HCEC 1CT (cell line): ENCODE data around the gene BICD2.
A peak's percentile ranks its signal among the peaks of the same experiment; 100 is the strongest.

Experiments
- DNase-seq: peaks from one replicate; pipeline ENCODE4 v3.0.0-alpha.2; 2017

Gene BICD2

DNA sequence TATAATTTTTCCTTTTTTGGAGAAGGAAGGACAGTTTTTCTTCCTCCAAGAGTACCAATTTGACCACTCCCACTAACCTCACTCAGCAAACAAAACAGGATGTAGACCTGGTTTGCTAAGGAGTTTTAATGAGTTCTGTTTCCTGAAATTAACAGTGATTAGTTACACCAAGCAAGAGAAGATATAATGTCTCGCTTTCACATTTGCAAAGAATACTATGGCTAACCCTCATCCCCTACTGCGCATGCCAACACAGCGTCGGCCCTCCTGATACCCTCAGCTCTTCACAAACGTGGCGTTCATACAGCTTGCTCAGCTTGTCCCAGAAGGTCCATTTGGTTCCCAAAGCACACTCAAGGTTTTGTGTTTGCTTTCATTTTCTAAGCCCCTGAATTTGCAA, 52.8 kb downstream of the BICD2 start:
- no peak for DNase-seq

- DNase-seq = no peak
Observed at GRCh38 chr9:92711146-92711545, 53.5 kb downstream of the BICD2 start.

GRCh38 chr9:92710368-92710767, 54.3 kb downstream of the BICD2 start:
- no peak for DNase-seq

DNA sequence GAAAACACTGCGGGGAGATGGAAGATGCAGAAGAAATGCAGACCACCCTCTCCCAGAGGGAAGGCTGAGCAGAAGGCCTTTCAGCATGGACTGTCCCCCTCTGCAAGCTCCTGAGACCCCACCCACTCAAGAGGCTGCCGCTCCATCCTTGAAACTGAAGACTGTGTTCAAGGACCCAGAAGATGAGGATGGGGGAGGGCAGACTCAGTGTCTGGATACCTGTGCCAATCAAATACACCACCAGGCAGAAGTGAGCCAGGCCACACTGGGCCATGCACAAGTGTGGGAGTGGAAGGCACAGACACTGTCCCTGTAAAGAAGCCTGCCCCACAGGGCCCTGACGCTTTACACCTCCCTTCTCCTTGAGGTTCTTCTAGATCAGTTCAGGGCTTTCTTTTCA, 54.7 kb downstream of the BICD2 start:
- no peak for DNase-seq

DNA sequence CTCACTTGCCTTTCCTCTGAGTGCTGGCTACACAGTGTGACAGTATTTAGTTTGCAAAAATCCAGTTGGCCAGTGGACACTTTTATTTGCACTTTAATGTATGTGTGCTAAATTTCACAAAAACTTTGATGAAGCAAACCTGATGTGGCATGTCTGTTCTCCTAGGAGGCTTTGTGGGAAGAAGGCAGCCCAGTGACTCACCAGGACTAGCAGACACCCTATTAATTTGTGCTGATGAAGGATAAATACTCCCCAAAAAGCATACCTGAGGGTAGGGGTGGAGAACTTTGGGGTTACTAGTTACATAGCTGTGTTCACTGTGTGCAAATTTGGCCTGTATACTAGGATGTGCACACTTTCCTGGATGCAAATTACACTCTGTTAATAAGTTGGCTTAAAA, 55.4 kb downstream of the BICD2 start:
- no peak for DNase-seq

DNA sequence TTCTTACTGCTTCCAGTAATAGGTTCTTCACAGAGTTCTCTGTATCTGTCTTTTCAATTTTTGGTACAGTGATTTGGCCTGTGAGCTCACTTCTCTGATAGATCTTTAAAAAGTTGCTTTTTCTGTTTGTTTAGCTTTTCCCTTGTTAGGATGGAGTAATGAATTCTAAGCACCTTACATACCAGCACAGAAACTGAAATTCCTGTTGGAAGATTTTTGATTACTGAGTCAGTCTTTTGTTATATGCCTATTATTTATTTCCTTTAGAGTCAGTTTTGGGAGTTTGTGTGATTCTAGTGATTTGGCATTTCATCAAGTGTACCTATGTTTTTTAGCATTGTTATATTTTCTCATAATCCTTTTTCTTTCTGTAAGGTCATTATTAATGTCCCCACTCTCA, 57.1 kb downstream of the BICD2 start:
- DNase-seq = no peak

GRCh38 chr9:92706218-92706940, 58.3 kb downstream of the BICD2 start:
- peak; percentile 7 for DNase-seq

GRCh38 chr9:92704528-92704927, 60.1 kb downstream of the BICD2 start:
- no peak for DNase-seq

DNA sequence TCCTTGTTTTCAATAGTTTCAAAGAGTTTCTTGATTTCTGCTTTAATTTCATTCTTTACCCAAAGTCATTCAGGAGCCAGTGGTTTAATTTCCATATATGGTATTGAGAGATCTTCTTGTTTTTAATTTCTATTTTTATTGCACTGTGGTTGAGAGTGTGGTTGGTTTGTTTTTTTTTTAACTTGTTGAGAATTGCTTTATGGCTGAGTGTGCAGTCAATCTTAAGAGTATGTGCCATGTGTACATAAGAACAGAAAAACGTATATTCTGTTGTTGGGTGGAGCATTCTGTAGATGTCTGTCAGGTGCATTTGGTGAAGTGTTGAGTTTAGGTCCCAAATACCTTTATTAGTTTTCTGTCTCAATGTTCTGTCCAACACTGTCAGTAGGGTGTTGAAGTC, 68.0 kb downstream of the BICD2 start:
- no peak for DNase-seq

- DNase-seq = peak; percentile 14
Observed at GRCh38 chr9:92686954-92687353, 77.7 kb downstream of the BICD2 start.

DNA sequence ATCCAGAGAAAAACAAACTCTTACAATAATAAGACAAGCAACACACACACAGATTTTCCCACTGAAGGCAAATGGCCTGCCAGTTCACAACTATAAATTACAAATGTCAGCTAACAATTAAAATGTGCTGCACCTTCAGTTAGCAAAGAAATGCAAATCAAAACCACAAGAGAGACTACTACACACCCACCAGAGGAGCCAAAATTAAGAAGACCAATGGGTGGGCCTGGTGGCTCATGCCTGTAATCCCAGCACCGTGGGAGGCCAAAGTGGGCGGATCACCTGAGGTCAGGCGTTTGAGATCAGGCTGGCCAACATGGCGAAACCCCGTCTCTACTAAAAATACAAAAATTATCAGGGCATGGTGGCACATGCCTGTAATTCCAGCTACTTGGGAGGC, 79.6 kb downstream of the BICD2 start:
- no peak for DNase-seq

DNA sequence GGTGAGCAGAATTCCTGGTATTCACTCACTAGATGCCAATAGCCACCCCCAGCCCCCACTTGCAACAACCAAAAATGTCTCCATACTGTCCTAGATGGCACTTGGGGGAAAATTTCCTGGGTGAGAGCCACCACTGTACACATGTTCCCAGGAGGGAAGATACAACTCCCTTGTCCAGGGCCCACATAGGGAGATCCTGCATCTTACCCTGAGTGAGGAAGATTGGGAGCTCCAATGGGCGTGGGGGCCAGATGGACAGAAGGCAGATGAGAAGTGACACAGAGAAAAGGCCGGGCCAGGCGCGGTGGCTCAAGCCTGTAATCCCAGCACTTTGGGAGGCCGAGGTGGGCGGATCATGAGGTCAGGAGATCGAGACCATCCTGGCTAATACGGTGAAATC, 82.4 kb downstream of the BICD2 start:
- DNase-seq = no peak

- DNase-seq = peak; percentile 9
Observed at GRCh38 chr9:92680166-92681119, 84.2 kb downstream of the BICD2 start.

DNA sequence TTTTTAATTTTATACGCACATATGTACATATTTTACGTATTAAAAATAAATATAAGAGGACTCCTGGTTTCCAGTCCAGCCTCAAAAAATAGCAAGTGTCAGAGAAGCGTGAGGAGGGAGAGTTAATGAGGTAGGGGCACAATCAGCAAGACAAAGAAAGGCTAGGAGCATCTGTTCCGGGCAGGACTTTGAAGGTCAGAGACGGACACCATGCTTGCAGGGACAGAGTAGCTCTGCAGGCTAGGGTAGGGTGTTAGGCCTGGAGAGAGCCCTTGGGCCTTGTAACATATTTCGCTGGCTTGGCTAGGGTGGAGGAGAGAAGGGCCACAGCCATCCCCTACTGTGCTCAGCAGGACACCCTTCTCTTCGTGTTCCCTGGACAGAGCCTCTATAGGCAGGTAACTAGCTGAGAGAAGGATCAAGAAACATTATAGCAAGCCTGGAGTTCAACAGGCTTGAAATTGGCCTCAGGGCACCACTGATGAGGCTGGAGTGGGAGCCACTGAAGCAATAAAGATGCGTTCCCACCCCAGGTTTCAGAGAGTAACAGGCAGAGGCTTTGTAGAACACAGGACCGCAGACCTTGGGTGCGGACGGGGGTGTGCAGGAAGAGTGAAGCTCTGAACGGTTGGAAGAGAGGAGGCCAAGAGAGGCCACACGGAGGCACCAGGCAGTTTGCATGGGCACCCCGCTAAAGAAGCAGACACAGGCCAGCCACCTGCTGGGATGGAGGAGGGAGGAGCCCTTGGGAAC, 85.0 kb downstream of the BICD2 start:
- DNase-seq = no peak

DNA sequence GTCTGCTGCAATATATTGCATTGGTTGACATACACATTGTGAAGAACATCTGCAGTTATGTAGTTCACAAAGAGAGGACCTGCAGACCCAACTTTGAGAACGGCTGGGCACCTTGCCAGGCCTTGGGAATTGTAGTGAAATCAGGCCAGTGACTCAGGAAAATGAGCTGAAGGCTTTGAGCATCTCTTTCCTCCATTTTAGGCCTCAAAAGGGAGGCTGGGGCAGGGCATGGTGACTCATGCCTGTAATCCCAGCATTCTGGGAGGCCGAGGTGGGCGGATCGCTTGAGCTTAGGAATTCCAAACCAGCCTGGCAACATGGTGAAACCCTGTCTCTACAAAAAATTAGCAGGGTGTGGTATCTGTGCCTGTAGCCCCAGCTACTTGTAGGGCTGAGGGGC, 93.3 kb downstream of the BICD2 start:
- DNase-seq = peak; percentile 83

DNA sequence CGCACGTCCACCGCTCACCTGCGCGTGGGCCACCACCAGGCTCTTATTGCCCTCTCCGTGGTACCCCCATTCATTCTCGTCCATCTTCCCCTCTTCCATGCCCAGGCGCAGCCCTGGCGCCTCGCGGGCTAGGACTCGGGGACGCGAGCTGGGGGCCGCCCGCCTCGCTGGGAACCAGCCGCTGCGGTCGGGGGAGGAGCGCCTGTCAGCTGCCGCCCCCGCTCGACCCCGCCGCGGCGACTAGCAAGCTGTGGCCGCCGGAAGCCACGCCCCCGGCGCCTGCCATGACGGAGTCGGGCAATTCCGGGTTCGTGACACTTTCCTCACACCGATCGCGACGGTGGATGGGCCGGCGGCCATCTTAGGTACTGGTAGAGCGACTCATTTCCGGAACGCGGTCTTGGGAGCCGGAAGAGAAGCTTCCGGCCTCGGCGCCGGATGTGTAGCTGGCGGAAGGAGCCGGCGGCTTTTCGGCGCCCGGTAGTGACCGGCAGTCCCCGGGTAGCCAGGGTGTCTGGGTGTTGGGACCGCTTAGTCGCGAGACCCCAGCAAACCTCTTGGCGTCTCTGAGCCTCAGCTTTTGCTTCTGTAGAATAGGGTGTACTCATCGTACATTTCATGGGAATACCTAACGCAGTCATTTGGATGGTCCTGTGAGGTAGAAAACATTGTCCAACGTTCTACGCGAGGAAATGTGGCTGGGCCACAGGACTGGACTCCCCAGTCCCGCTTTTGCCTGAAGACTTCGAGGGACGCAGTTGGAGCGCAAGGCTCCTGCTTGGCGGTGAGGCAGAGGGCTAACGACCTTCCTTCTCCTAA, 94.5 kb downstream of the BICD2 start, which contains the start of gene IPPK:
TSS of gene IPPK (minus strand) at position 242 of the 819 bp plus-strand sequence. CDS start at position 99, 143 bp downstream.
- peak; percentile 99 for DNase-seq

DNA sequence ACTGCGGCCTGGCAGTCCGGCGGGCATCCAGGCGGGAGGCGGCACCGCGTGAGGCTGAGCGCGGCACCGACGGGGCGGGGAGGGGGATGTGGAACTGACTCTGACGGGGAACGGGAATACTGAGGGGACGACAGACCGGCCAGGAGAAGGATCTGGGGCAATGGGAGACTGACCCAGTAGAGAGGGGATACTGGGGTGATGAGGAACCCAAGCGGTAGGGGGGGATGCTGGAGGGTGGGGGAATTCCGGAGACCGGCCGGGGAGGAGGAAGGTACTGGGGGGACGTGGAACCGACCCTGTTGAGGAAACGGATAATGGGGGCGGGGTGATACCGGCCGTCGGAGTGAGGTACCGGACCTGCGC, 95.1 kb downstream of the BICD2 start:
- no peak for DNase-seq

GRCh38 chr9:92668746-92669526, 95.7 kb downstream of the BICD2 start:
- DNase-seq = peak; percentile 58

DNA sequence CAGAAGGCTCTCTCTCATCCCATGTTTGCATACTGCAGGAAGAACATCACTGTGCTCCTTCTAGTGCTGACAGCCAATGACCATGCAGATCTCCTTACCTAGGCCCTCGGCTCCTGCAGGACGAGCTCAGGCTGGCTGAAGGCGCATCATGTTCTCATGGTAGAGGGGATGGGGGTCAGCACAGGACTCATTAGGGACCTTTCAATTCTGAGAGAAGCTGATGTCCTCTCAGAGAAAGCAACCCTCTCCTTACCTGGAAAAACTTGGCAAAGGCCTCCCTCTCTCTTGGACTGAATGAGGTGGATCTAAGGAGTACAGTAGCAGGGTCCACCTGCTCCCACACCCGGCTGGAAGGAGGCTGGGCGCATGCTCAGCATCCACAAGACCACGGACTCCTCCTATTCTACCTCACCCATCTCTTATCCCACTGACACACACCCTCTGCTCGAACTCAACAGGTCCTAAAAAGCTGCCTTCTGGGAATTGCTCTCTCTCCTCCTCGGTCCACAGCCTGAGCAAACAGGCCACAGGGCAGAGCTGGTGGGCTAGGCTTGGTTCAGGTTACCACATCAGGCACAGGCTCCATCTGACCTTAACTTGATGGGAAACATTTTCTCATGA, 97.6 kb downstream of the BICD2 start:
- DNase-seq = no peak

GRCh38 chr9:92666236-92666635, 98.4 kb downstream of the BICD2 start:
- no peak for DNase-seq

DNA sequence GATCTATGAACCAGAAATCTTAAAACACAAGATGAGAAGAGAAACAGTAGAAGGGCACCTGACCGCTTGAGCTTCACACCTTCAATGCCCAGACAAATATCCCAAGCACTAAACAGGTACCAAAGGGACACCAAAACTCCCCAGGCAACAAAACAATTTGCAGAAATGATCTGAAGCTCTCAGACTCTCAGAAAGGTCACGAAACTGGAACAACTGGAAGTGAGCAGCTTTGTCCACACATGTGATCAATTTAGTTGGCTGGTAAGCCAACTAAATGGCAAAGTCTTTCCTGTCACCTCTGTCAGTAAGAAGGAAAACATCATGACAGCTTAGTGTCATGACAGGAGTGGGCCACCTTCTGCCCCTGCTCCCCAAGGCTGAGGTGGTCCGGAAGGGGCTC, 98.8 kb downstream of the BICD2 start:
- DNase-seq = no peak
